K562 (cell line): ENCODE results near the gene INHA. TPM values are rescaled to one million over a fixed set of nuclear protein-coding genes. Genes with fewer than 3 reads are reported as not detected.

Experiments used
- ATAC-seq: fragments of 200-7000 bp; cut with Tn5 transposase; 3 replicates; pipeline ENCODE4 v1.9.1; 2020; ENCODE audit warnings: moderate library complexity
- BruUV-seq: library from RNA; stranded (reverse); fragments of 400-500 nt; replicated peaks from 2 replicates; lab custom pipeline; 2021; lab: Mats Ljungman, UMichigan
- CTCF ChIA-PET: fragments of 300-600 bp; formaldehyde crosslinking; extraction: SDS; loops from one replicate; lab custom pipeline; 2021; ENCODE audit warnings: low intra/inter-chr PET ratio; lab: Yijun Ruan, JAX
- POLR2A ChIA-PET: fragments of 300-600, 350-650 bp; sonication (Branson Sonifier 250); formaldehyde crosslinking; extraction: SDS; loops from one replicate; lab custom pipeline; 2021; ENCODE audit warnings: antibody characterized with exemption, inconsistent platforms; lab: Yijun Ruan, JAX
- DNase-seq, 4 experiments: peaks; one replicate each; pipeline versions ENCODE4 v3.0.0 to v3.0.0-alpha.2; 2011 to 2018; ENCODE audit warnings: low spot score in 3 of 4, mixed read lengths in 3 of 4; ENCODE audit errors: extremely low read depth in 1 of 4
- FAIRE-seq: peaks from 2 replicates; lab custom pipeline; 2011; peaks lifted over from hg19 to GRCh38; lab: Jason Lieb, UNC
- H2AFZ ChIP-seq: 2 replicates; pipeline ENCODE4 v1.6.0; 2011; ENCODE audit warnings: low read depth, low read length, control low read depth, inconsistent platforms
- H3K27ac ChIP-seq: fragments of 200-600 bp; 3 replicates; pipeline ENCODE4 v1.8.0; 2011; ENCODE audit warnings: low read depth, mild to moderate bottlenecking, control low read depth, inconsistent platforms, low read length, moderate library complexity, mixed read lengths; ENCODE audit errors: extremely low read depth
- H3K27me3 ChIP-seq, 2 experiments: fragments of 300-600 bp in 1 of 2; 2 replicates in 1 of 2; 3 replicates in 1 of 2; pipeline versions ENCODE4 v1.6.0 to v1.8.0; 2011; ENCODE audit warnings: inconsistent platforms in 2 of 2, low read length in 2 of 2, mild to moderate bottlenecking in 1 of 2, mixed read lengths in 1 of 2, moderate library complexity in 1 of 2; ENCODE audit not compliant: control insufficient read depth in 2 of 2, insufficient read depth in 2 of 2
- H3K36me3 ChIP-seq: fragments of 300-600 bp; 3 replicates; pipeline ENCODE4 v1.8.0; 2011; ENCODE audit warnings: mild to moderate bottlenecking, low read length, inconsistent platforms; ENCODE audit not compliant: control insufficient read depth, insufficient read depth
- H3K4me1 ChIP-seq, 2 experiments: fragments of 200-600 bp in 1 of 2; replicated peaks in 1 of 2; 2 replicates in 1 of 2; 3 replicates in 1 of 2; pipeline versions ENCODE4 v1.5.1 to v1.8.0; 2011; ENCODE audit warnings: inconsistent platforms in 2 of 2, low read length in 2 of 2, mild to moderate bottlenecking in 1 of 2, mixed read lengths in 1 of 2, moderate library complexity in 1 of 2; ENCODE audit not compliant: control insufficient read depth in 2 of 2, insufficient read depth in 2 of 2
- H3K4me2 ChIP-seq: 2 replicates; pipeline ENCODE4 v1.6.1; 2011; ENCODE audit warnings: low read length, control low read depth, inconsistent platforms, mixed read lengths; ENCODE audit not compliant: insufficient read depth
- H3K4me3 ChIP-seq: fragments of 200-600 bp; sonication (generic), shearing (Covaris generic); 2 replicates; pipeline ENCODE4 v1.5.1; 2016; ENCODE audit warnings: control low read depth, inconsistent platforms
- H3K79me2 ChIP-seq: fragments of 200-600 bp; 3 replicates; pipeline ENCODE4 v1.8.0; 2011; ENCODE audit warnings: low read length, inconsistent platforms; ENCODE audit not compliant: control insufficient read depth, insufficient read depth
- H3K9ac ChIP-seq, 2 experiments: 2 replicates each; pipeline versions ENCODE4 v1.6.0 to v1.6.1; 2011; ENCODE audit warnings: low read depth in 2 of 2, low read length in 2 of 2, control low read depth in 1 of 2, inconsistent platforms in 1 of 2, mild to moderate bottlenecking in 1 of 2, mixed read lengths in 1 of 2; ENCODE audit not compliant: insufficient read depth in 1 of 2
- H3K9me1 ChIP-seq: one replicate; pipeline ENCODE4 v1.6.0; 2011; ENCODE audit warnings: inconsistent platforms, mild to moderate bottlenecking, low read length, moderate library complexity; ENCODE audit not compliant: control insufficient read depth, insufficient read depth
- H3K9me3 ChIP-seq: replicated peaks from 2 replicates; pipeline ENCODE4 v1.5.1; 2011; ENCODE audit warnings: low read depth, low read length, inconsistent platforms; ENCODE audit not compliant: control insufficient read depth, insufficient read depth
- H4K20me1 ChIP-seq: replicated peaks from 2 replicates; pipeline ENCODE4 v1.6.1; 2011; ENCODE audit warnings: low read length, inconsistent platforms, mixed read lengths; ENCODE audit not compliant: control insufficient read depth, insufficient read depth
- ADNP ChIP-seq: fragments of 200-800 bp; sonication (Bioruptor generic); IDR thresholded peaks from 2 replicates; pipeline ENCODE4 v1.6.1; 2016; ENCODE audit warnings: missing genetic modification characterization, missing compliant biosample characterization
- AFF4 ChIP-seq: sonication (generic); formaldehyde crosslinking; IDR thresholded peaks from 2 replicates; pipeline ENCODE4 v1.8.0; 2023; ENCODE audit warnings: mild to moderate bottlenecking, missing genetic modification reagents
- BCLAF1 ChIP-seq, 2 experiments: fragments of 450-650 bp in 1 of 2; IDR thresholded peaks; 2 replicates each; pipeline ENCODE4 v1.6.1; 2011 to 2017; ENCODE audit warnings: low read depth in 2 of 2, antibody characterized with exemption in 1 of 2, borderline replicate concordance in 1 of 2, low read length in 1 of 2, mild to moderate bottlenecking in 1 of 2, mixed read lengths in 1 of 2; ENCODE audit not compliant: control insufficient read depth in 1 of 2
- ESRRA ChIP-seq: fragments of 450-650 bp; IDR thresholded peaks from 2 replicates; pipeline ENCODE4 v1.6.1; 2014; ENCODE audit warnings: low read depth, mild to moderate bottlenecking, moderate library complexity, borderline replicate concordance
- KDM1A ChIP-seq, 2 experiments: fragments of 450-650 bp; IDR thresholded peaks; 2 replicates each; pipeline ENCODE4 v1.6.1; 2016; ENCODE audit warnings: mild to moderate bottlenecking in 2 of 2
- NEUROD1 ChIP-seq: fragments of 150-350 bp; IDR thresholded peaks from 2 replicates; pipeline ENCODE4 v1.6.1; 2014; ENCODE audit warnings: borderline replicate concordance, low read length, low read depth; ENCODE audit not compliant: partially characterized antibody
- RCOR1 ChIP-seq, 2 experiments: IDR thresholded peaks; 2 replicates each; pipeline ENCODE4 v1.6.1; 2012; ENCODE audit warnings: low read depth in 2 of 2, low read length in 2 of 2, borderline replicate concordance in 1 of 2, improper control_type of control experiment in 1 of 2
- SMARCA5 ChIP-seq: fragments of 450-650 bp; IDR thresholded peaks from 2 replicates; pipeline ENCODE4 v1.6.1; 2016
- WGBS: fragments of 100-300 bp; shearing (Covaris generic); methylation state at CpG from one replicate; pipeline ENCODE4 v1.1.6; 2016; ENCODE audit warnings: low coverage, mixed read lengths; ENCODE audit not compliant: insufficient coverage; ENCODE audit errors: missing lambda C conversion rate; 5-methylcytosine and 5-hydroxymethylcytosine counted together
- in situ Hi-C: fragments of 300-500 bp; cut with MboI; formaldehyde crosslinking; loops from 4 replicates; pipeline ENCODE4 v1.15.0; 2018; ENCODE audit warnings: inconsistent platforms, mixed read lengths
- intact Hi-C: fragments of 100-400 bp; cut with micrococcal nuclease; formaldehyde crosslinking; loops from 2 replicates; pipeline ENCODE4 v1.14.2; 2022
- polyA plus RNA-seq, 8 experiments: library from polyadenylated mRNA; depleted of rRNA in 4 of 8; stranded (reverse) in 5 of 8; unstranded in 3 of 8; fragments of >200 nt; fragmentation: Nextera tagmentation in 2 of 8; fragmentation: Illumina TruSeq in 1 of 8; extraction: Ambion mirVana in 2 of 8; extraction: Trizol in 1 of 8; gene quantifications; 2 replicates each; pipeline versions ENCODE4 v1.2.1 to v1.2.3, GENCODE V29; 2011 to 2014; ENCODE audit warnings: inconsistent platforms in 1 of 8, missing spikeins in 1 of 8
- total RNA-seq, 7 experiments: library from RNA; depleted of rRNA in 6 of 7; stranded (reverse); fragments of >200 nt in 6 of 7; fragmentation: Illumina TruSeq in 2 of 7; extraction: Trizol in 2 of 7; gene quantifications; 2 replicates each; pipeline versions ENCODE4 v1.2.1 to v1.2.3, GENCODE V29; 2011 to 2021; ENCODE audit warnings: low replicate concordance in 1 of 7

The INHA gene
- total and polyA plus RNA-seq, 9 of the 15 experiments (the other 6 are each of a cell fraction or from before 2014, with no cell fraction given), result 0.07 to 1.9 (median 0.40) TPM

- no peak overlapping the region for H3K27ac ChIP-seq
- H2AFZ ChIP-seq, result no peak overlapping the region
- no peaks in the 10 kb centered on the region for H3K27me3 ChIP-seq
- ATAC-seq (no peak), DNase-seq (no peak), FAIRE-seq (no peak)
- no TSS peak for BruUV-seq
- in situ Hi-C loops (loop anchor here (5.0 to 10.0 kb wide), 2 partner anchors 101 to 154 kb away; no protein-coding TSS in a partner anchor), intact Hi-C loops (loop anchor here (1.0 to 5.0 kb wide), 4 partner anchors 55 to 148 kb away; partner anchors contain the start of gene SLC4A3)
- ChIA-PET POLR2A (interaction anchor here (0.6 to 1.0 kb wide), 3 partner anchors 11 to 148 kb away, joined by 4 read pairs; no protein-coding TSS in a partner anchor), CTCF (interaction anchor here (0.7 to 3.8 kb wide), 6 partner anchors 61 to 184 kb away, joined by 3 to 80 read pairs (median 4); no protein-coding TSS in a partner anchor)
- peak overlapping the region; percentile 75 for H3K4me2 ChIP-seq
- 86% methylated on average over 10 of the region's 12 CpGs for WGBS
- 0 out of 4 replicates have a peak overlapping the region, but pooled peaks of 1 of the 2 experiments have one; percentile 55 for H3K9ac ChIP-seq
- peaks cover 0 to 73% of the 10 kb centered on the region in 2 experiments; a peak in 3 of 5 replicates for H3K4me1 ChIP-seq
- H3K4me3 ChIP-seq, result no peak overlapping the region
- no peaks in the 10 kb centered on the region for H3K9me1 ChIP-seq
- peaks cover 14% of the 10 kb centered on the region; the same call in 1 of the 2 replicates for H4K20me1 ChIP-seq
- peaks cover 17% of the 10 kb centered on the region for H3K79me2 ChIP-seq
- TF ChIP-seq ESRRA (peak; percentile 99), ADNP (0 out of 2 replicates have a peak, but pooled peaks have one; percentile 30), KDM1A (IDR thresholded peaks at IDR 0.05) (peak in 1 of 2 experiments; percentile 53; a peak in 2 of 4 replicates), NEUROD1 (no peak), SMARCA5 (peak; percentile 14; the same call in 1 of the 2 replicates), AFF4 (peak; percentile 38; the same call in 1 of the 2 replicates), RCOR1 (IDR thresholded peaks at IDR 0.05; ENCODE audit: borderline replicate concordance in 1 of 2, low read depth in 2 of 2, low read length in 2 of 2) (peak in 1 of 2 experiments; percentile 33; a peak in 1 of 4 replicates), BCLAF1 (IDR thresholded peaks at IDR 0.05; ENCODE audit: borderline replicate concordance in 1 of 2, control insufficient read depth in 1 of 2, low read depth in 2 of 2, low read length in 1 of 2) (no peak)
- H3K9me3 ChIP-seq, result no peaks in the 10 kb centered on the region
- H3K36me3 ChIP-seq, result peaks cover 35% of the 10 kb centered on the region; the same call in 2 of the 3 replicates
Measured at GRCh38 chr2:219540784-219541504, 31.2 kb upstream of the INHA start.
